HG03575 (cell line): ENCODE data around the gene HPD.

Source experiments
- ATAC-seq: cut with Tn5 transposase; IDR thresholded peaks from one replicate; pipeline ENCODE4 v1.9.1; 2021; ENCODE audit not compliant: unreplicated experiment, insufficient number of reproducible peaks, low FRiP score; ENCODE audit errors: extremely low read depth

The HPD gene

DNA sequence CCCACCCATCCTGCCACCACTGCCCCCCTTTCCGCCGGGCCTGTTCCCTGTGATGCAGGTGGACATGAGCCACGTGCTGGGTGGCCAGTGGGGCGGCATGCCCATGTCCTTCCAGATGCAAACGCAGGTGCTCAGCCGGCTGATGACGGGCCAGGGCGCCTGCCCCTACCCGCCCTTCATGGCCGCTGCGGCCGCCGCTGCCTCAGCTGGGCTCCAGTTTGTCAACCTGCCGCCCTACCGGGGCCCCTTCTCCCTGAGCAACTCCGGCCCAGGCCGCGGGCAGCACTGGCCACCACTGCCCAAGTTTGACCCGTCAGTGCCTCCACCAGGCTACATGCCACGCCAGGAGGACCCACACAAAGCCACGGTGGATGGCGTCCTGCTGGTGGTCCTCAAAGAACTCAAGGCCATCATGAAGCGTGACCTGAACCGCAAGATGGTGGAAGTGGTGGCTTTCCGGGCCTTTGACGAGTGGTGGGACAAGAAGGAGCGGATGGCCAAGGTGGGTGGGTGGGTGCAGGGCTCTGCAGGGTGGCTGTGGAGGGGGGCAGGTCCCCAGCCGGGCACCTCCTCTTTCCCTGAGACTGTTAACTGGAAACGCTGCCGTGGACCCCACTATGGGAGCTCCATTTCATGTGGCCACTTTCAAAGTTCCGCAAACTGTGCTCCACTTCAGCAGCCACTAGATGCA, 44.1 kb downstream of the HPD start:
- ATAC-seq, result no peak

DNA sequence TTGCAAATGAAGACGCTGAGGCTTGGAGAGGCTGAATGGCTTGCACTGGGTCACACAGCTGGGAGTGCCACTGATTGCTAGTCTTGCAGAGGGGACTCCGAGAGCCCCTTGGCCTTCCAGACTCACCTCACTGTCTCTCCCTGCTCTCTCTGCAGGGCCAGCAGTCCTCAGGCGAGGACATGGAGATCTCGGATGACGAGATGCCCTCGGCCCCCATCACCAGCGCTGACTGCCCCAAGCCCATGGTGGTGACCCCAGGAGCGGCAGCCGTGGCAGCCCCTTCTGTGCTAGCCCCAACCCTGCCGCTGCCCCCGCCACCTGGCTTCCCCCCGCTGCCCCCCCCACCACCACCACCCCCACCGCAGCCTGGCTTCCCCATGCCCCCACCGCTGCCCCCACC, 44.7 kb downstream of the HPD start:
- no peak for ATAC-seq

GRCh38 chr12:121812921-121813896, 45.5 kb downstream of the HPD start:
- ATAC-seq, result no peak

DNA sequence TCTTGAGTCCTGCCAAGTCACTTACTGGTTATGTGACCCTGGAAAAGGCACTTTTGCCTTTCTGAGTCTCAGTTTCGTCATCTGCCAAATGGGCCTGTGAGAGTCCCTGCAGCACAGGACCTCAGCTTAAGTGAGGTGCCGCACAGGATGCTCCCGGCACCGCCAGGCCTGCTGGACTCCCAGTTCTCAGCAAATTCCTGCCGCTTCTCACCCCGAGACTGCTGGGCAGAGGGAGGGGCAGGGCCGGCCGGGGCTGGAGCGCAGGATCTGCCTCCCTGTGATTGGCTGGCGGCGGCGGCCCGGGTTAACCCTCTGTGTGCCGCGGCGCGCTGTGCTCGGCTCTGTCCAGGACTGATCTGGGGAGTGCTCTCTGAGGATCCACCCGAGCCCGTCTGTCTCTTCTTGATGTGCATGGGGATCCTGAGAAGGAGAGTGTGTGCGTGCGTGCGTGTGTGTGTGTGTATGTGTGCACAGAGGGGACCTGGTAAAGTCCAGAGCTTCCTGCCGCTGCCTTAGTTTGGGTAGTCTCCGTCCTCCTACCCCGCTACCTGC, 46.3 kb downstream of the HPD start:
- no peak for ATAC-seq

- ATAC-seq, result no peak
Observed at GRCh38 chr12:121811434-121812319, 47.0 kb downstream of the HPD start.

DNA sequence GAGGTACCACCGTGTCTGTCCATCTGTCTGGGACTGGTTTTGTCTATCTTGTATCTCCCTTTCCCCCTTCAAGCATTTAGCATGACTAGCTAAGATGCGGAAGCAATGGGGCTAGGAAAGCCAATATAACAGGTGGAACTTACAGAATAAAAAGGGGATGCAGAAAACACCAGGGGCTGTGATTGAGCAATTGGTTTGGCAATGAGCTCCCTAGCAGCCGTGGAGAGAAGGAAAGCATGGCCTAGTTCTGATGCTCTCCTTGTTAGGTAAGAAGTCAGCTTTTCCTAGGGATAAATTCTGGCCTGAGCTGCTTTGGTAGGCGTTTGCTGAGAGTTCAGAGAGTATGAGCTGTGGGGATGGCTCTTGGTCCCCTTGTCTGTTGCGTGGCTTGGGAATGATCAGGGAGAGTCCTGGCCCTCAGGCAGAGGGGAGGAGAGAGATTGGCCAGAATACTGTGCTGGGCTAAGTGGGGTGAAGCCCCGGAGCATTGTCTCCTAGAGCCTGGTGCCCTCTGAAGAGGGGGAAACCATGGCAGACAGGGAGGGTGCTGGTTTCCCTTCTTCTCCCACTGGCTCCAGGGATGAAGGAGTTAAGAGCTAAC, 47.7 kb downstream of the HPD start:
- no peak for ATAC-seq

DNA sequence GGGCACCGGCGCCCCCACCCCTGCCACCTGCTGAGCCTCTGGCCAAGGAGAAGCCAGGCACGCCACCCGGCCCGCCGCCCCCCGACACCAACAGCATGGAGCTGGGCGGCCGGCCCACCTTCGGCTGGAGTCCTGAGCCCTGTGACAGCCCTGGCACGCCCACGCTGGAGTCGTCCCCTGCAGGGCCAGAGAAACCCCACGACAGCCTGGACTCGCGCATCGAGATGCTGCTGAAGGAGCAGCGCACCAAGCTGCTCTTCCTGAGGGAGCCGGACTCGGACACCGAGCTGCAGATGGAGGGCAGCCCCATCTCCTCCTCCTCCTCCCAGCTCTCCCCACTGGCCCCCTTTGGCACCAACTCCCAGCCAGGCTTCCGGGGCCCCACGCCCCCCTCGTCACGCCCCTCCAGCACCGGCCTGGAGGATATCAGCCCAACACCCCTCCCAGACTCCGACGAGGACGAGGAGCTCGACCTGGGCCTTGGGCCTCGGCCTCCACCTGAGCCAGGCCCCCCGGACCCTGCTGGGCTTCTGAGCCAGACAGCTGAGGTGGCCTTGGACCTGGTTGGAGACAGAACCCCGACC, 48.3 kb downstream of the HPD start:
- ATAC-seq, result no peak

DNA sequence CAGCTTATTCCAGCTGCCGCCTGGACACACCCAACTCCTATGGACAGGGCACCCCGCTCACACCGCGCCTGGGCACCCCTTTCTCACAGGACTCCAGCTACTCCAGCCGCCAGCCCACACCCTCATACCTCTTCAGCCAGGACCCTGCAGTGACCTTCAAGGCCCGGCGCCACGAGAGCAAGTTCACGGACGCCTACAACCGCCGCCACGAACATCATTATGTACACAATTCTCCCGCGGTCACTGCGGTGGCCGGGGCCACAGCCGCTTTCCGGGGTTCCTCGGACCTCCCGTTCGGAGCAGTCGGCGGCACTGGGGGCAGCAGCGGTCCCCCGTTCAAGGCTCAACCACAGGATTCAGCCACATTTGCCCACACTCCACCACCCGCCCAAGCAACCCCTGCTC, 48.9 kb downstream of the HPD start:
- ATAC-seq, result no peak

DNA sequence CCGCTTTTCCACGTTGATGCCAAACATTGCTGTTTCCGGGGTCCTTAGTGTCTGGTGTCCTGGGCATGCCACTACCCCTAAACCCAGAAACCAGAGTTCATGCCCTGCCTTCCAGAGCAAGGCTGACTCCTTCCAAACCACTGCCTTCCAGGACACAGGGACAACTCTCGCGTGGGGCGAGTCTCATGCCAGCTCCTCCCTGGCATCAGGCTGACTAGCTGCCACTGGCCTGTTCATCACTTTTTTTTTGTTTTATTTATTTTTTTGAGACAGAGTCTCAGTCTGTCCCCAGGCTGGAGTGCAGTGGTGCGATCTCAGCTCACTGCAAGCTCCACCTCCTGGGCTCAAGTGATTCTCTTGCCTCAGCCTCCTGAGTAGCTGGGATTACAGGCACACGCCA, 50.0 kb downstream of the HPD start:
- ATAC-seq, result no peak

DNA sequence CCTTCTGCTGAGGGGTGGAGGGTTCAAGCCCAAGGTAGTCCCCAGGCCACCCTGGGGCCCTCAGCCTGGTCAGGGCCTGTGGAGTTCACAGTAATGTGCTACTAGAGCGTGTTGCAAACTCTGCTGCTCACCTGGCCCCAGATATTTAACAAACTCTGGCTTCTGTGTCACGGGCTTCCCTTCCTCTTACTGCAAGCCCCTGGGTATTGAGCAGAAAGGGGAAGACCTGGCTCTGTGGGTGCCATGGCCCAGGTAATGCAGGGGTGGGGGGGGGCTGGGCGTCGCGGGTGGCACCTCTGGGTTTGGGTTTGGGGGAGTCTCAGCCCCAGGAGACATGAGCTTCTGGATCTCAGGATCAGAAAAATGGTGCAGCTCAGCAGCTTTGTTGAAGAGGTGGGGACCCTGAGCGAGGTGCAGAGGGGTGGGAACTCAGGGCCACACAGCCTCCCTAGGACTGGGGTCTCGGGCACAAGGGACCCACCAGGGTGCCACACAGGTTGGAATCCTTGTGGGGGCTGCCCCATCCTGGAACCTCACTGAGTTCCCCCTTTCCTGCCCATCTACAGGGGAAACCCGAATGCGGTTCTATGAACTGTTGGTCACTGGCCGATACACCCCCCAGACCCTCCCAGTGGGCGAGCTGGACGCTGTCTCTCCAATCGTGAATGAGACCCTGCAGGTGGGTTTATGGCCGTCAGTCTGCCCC, 50.9 kb downstream of the HPD start:
- no peak for ATAC-seq

DNA sequence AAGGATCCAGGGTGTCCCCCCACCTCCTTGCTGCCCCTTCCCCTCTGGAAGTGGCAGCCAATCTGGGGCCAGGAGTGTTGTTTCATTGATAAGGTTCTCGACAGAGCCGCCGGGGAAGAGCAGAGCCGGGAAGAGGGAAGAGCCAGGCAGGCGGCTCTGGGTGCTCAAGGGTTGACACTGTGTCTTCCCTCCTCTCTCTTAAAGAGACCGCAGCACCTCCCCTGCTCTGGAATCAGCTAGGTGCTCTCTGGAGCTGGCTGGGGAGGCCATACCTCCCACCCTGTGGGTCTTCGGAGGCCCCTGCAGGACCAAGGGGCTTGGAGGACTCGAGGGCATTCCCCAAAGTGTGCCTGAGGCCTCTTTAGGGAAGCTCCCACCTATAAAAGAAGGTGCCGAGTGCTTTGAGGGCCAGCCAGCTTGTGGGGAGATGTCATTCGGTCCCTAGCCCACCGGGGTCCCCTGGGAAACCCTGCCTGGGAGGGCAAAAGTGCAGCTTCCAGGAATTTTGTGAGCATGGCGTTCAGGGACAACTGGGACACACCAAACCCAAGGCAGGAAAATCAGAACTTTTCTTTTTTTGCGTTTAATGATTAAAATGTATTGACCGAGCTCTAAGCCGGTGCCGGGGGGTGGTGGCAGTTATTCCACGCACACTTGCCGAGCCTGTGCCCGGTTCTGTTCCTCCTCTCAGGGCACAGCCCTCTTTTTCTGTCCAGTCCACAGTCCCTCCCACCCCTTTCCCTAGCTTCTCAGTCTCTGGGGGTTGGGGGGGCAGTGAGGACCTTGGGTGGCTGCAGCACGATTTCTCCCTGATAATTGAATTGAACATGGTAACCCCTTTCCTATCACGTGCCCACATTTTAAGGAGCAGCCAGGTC, 51.9 kb downstream of the HPD start:
- ATAC-seq, result no peak

DNA sequence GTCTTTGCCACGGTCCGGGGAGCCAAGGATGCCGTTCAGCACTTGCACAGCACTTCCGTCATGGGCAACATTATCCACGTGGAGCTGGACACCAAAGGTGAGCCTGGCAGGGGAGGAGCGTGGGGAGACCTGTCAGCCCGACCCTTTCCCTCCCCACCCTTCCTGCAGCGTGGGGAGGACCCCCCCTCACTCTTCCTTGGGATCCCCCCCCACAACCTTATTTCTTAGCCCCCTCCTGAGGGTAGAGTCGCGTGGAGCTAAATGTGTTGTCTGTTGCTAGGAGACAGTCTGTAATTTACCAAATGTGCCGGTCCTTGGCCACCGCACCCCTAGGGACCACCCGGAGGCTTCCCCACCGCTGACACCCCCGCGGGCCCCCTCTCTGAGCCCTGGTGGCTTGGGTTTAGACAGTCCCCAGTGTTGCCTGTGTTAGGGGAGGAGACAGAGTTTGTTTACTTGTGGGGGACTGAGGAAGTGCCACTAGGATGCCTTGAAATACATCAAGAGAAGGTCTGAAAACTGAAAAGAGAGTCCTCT, 52.6 kb downstream of the HPD start:
- ATAC-seq, result no peak

DNA sequence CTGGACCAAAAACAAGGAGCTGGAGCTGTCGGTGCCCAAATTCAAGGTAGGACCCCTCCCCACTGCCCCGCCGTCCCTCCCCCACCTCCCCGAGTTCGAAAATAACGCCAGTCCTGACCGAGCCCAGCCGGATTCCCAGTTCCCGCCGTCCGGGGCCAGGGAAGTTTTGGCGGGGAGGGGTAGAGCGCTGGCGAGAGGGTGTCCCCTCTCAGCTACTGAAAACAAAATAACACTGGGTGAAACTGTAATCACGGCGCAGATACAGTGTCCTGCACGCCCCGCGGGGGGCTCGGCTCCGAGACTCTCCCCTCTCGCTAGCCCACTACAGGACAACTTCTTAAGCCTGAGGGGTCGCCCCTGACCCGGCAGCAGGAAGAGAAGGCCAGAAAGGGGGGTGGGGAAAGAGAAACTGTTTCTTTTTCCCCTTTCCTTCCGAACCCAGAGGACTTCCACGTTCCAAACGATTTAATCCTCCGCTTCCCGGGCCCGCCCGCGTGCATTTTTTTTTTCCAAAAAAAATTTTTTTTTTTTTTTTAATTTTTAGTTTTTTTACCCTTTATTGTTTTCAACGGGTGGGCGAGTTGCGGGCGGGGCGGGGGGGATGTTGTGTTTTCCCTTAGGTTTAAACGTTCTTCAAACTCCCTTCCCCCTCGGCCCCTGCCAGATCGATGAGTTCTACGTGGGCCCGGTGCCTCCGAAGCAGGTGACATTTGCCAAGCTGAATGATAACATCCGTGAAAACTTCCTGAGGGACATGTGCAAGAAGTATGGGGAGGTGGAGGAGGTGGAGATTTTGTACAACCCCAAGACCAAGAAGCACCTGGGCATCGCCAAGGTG, 53.3 kb downstream of the HPD start:
- ATAC-seq, result no peak

- ATAC-seq, result no peak
Observed at GRCh38 chr12:121804417-121805111, 54.1 kb downstream of the HPD start.

DNA sequence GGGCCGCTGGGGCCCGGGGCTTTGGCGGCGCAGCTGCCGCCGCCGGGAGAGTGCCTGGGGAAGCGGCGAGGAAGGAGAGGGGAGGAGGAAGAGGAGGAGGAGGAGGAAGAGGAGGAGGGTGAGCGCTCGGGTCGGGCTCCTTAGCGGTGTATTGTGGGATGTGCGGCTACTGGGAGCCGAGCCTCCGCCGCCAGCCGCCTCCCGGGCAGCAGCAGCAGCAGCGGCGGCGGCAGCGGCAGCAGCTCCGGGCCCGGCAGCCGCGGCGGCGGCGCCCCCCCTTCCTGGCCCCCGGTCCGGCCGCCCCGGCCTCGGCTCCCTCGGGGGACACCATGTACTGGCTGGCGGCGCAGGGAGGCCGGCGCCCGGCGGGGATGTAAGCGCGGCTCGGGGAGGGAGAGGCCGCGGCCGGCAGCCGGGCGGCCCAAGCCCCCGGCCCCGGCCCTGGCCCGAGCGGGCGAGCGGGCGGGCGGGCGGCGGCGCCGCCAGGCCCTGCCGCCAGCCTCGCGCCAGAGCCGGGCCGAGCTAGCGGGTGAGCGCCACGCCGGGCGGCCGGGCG, 54.7 kb downstream of the HPD start, which contains the start of gene SETD1B:
Gene SETD1B (plus strand): TSS at position 149 of the 556 bp plus-strand sequence. CDS start 729 bp downstream, outside the sequence.
- ATAC-seq, result no peak
